GM10248 (cell line): ENCODE data around the gene TRAPPC5.

Experiments
- CTCF ChIA-PET: fragments of 300-600 bp; sonication (Branson Sonifier 250); formaldehyde crosslinking; extraction: SDS; loops from one replicate; lab custom pipeline; 2021; ENCODE audit warnings: antibody characterized with exemption; lab: Yijun Ruan, JAX
- POLR2A ChIA-PET: fragments of 350-650 bp; sonication (Branson Sonifier 250); formaldehyde crosslinking; extraction: SDS; loops from one replicate; lab custom pipeline; 2020; ENCODE audit warnings: antibody characterized with exemption; lab: Yijun Ruan, JAX
- DNase-seq: peaks from one replicate; pipeline ENCODE4 v3.0.0; 2012; ENCODE audit errors: extremely low spot score
- TF ChIP-seq, protein P1 (sequence below): IDR thresholded peaks from 2 replicates; pipeline ENCODE4 v1.5.1; 2012; ENCODE audit warnings: mild to moderate bottlenecking, low read depth; ENCODE audit errors: extremely low read depth, missing control alignments, control extremely low read depth

The TRAPPC5 gene

DNA sequence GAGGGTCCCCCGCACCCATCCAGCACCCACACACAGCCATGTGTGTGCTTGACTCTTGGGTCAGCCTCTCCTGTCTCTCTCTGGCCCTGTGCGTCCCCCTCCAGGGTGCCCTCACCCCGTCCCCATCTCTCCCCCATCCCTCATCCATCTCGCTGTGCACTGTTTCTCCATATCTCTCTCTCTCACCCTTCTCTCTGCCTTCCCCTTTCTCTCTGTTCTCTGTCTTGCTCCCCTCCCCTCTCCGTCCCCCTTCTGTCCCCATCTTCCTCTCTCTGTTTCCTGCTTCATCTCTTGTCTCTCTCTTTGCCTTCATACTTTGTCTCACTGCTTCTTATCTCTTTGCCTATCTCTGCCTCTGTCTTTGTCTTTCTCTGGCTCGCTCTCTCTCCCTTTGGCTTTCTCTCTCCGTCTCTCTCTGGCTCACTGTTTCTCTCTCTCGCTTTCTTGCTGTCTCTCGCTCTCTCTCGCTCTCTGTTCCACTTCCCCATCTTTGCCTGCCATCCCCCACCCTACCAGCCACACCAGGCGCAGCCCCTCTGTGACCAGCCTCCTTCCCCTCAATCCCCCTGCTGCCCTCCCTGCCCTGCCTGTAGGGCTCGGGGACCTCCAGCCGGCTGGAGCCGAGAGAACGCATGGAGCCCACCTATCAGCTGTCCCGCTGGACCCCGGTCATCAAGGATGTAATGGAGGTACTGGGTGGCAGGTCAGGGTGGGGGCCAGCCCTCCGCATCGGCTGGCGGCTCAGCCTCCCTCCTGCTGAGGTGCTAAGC is 34.8 kb upstream of the TRAPPC5 start:
- DNase-seq = no peak
- ChIA-PET POLR2A (no interaction called here), CTCF (no interaction called here)
- TF ChIP-seq, protein P1, sequence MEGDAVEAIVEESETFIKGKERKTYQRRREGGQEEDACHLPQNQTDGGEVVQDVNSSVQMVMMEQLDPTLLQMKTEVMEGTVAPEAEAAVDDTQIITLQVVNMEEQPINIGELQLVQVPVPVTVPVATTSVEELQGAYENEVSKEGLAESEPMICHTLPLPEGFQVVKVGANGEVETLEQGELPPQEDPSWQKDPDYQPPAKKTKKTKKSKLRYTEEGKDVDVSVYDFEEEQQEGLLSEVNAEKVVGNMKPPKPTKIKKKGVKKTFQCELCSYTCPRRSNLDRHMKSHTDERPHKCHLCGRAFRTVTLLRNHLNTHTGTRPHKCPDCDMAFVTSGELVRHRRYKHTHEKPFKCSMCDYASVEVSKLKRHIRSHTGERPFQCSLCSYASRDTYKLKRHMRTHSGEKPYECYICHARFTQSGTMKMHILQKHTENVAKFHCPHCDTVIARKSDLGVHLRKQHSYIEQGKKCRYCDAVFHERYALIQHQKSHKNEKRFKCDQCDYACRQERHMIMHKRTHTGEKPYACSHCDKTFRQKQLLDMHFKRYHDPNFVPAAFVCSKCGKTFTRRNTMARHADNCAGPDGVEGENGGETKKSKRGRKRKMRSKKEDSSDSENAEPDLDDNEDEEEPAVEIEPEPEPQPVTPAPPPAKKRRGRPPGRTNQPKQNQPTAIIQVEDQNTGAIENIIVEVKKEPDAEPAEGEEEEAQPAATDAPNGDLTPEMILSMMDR = no peak

DNA sequence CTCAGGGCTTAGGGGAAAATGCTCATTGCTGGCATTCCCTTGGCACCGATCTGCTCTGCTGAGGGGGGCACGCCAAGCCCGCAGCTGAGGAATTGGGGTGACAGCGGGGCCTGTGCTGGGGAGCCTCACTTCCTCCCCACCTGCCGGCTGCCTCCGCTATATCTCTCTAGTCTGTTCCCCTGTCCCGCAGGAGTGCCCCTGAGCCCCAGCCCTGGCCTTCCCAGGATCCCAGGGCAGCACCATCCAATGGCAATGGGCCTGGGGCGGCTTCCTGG is 34.3 kb upstream of the TRAPPC5 start:
- TF ChIP-seq, protein P1 = no peak
- DNase-seq = no peak
- ChIA-PET POLR2A (no interaction called here), CTCF (no interaction called here)

DNA sequence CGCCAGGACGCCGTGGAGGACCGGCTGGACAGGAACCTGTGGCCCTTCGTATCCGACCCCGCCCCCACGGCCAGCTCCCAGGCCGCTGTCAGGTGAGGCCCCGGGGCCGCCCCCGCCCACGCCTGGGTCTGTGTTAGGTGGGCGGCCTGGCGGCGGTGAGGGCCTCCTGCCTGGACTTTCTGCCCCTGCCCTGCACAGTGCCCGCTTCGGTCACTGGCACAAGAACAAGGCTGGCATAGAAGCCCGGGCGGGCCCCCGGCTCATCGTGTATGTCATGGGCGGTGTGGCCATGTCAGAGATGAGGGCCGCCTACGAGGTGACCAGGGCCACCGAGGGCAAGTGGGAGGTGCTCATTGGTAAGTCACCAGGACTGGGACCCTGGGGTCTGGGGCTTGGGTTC is 33.5 kb upstream of the TRAPPC5 start:
- CTCF ChIA-PET = no interaction called here
- TF ChIP-seq, protein P1 = no peak
- no peak for DNase-seq
- POLR2A ChIA-PET = no interaction called here

DNA sequence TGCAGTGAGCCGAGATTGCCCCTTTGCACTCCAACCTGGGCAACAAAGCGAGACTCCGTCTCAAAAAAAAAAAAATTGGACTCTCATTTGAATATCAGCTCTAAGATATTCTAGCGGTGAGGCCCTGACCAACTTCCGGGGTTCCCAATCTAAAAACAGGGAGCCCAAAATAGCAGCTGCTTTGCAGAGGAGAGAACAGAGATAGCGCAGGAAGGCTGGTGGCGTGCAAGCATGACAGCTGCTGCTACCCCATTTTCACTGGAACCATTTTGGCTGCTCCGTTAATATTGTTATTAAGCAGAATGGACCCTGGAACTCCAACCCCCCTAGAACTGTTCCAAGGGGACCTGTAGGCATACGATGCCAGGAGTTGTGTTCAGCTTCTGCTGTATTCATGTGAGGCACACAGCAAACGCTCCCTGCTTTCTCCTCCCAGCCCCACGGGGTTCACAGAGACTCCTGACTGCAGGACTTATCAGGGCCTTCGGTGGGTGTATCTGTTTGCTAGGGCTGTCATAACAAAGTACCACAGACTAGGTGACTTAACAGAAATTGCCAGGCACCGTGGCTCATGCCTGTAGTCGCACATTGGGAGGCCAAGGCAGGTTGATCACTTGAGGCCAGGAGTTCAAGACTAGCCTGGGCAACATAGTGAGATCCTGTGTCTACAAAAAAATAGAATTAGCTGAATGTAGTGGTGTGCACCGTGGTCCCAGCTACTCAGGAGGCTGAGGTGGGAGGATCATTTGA is 32.2 kb upstream of the TRAPPC5 start:
- TF ChIP-seq, protein P1 = no peak
- POLR2A ChIA-PET = no interaction called here
- CTCF ChIA-PET = interaction anchor here (0.8 to 1.7 kb wide), 4 partner anchors 16 to 183 kb away, joined by 3 to 5 read pairs (median 4); partner anchors contain the start of gene TRAPPC5
- DNase-seq = no peak

DNA sequence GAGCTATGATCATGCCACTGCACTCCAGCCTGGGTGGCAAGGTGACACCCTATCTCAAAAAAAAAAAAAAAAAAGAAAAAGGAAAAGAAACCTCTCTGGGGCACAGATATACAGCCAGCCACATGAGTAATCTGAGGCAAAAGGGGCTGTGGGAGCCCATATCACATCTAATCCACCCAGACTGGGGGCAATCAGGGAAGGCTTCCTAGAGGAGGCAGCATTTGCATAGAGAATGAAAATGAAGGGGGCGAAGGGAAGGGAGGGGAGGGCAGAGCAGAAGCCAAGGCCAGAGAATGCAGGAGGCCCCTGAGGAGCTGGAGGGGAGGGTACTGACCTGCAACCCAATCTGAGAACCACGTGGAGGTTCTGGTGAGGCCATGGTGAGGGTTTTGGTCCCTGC is 30.5 kb upstream of the TRAPPC5 start:
- ChIA-PET POLR2A (no interaction called here), CTCF (interaction anchor here (1.7 to 1.8 kb wide), 2 partner anchors 28 to 31 kb away, joined by 4 to 5 read pairs; partner anchors contain the start of gene TRAPPC5)
- DNase-seq = no peak
- TF ChIP-seq, protein P1 = no peak

DNA sequence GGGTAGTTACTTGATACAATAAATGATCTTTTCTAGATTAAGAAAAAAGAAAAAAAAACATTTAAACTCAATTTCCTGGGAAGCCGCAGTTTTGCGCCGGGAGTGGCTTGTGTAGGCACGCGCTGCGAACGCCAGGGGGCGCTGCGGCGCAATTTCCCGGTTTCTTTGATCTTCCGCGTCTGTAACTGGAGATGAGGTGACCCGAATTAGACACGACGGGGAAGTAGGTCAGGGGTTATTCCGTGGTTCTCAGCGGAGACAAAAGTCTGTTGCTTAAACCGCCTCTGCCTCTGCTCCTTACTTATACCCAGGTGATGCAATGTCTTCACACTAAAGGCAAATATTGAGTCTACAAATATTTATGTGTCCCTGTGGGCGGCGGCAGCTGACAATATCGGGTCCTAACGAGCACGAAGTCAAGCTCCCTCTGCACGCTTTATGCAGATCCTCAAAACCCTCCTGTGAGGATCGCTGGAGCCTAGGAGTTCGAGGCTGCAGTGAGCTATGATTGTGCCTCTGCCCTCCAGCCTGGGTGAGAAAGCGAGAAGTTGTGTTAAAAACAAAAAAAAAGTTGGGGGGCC is 28.5 kb upstream of the TRAPPC5 start:
- POLR2A ChIA-PET = interaction anchor here (0.6 kb wide), 1 partner anchor 257 kb away, joined by 3 read pairs; no protein-coding TSS in a partner anchor
- CTCF ChIA-PET = interaction anchor here (0.7 to 3.2 kb wide), 29 partner anchors 9 to 285 kb away, joined by 3 to 27 read pairs (median 3); partner anchors contain the start of genes MCEMP1, PCP2, PET100 and RETN
- TF ChIP-seq, protein P1 = peak; percentile 91
- DNase-seq = peak; percentile 90
